PFSK-1 (cell line): ENCODE data around the gene MPP7.

Experiments
- FOXP2 ChIP-seq: optimal IDR thresholded peaks from 2 replicates; pipeline ENCODE3; 2011; ENCODE audit warnings: borderline replicate concordance, control low read depth, inconsistent platforms; ENCODE audit not compliant: insufficient read depth; ENCODE audit errors: extremely low read length, extremely low read depth
- POLR2AphosphoS5 ChIP-seq: IDR thresholded peaks from 2 replicates; pipeline ENCODE4 v1.6.1; 2012; ENCODE audit warnings: low read depth, mild to moderate bottlenecking, control low read depth, low read length, moderate library complexity
- SIN3A ChIP-seq: IDR thresholded peaks from 2 replicates; pipeline ENCODE4 v1.6.1; 2012; ENCODE audit warnings: mild to moderate bottlenecking, low read length, moderate library complexity, borderline replicate concordance; ENCODE audit not compliant: insufficient read depth
- TAF1 ChIP-seq: IDR thresholded peaks from 2 replicates; pipeline ENCODE4 v1.6.1; 2012; ENCODE audit warnings: low read length, control low read depth, borderline replicate concordance; ENCODE audit not compliant: insufficient read depth
- TF ChIP-seq, protein P1 (sequence below), 2 experiments: IDR thresholded peaks; 2 replicates each; pipeline versions ENCODE4 v1.6.1 to v1.8.0; 2011 to 2012; ENCODE audit warnings: low read depth in 2 of 2, low read length in 2 of 2, control low read depth in 1 of 2, inconsistent platforms in 1 of 2, mild to moderate bottlenecking in 1 of 2, moderate library complexity in 1 of 2; ENCODE audit not compliant: insufficient read depth in 1 of 2

GRCh38 chr10:28349892-28350291, 47.0 kb upstream of the MPP7 start:
- TF ChIP-seq FOXP2, result no peak
- TF ChIP-seq, protein P1, sequence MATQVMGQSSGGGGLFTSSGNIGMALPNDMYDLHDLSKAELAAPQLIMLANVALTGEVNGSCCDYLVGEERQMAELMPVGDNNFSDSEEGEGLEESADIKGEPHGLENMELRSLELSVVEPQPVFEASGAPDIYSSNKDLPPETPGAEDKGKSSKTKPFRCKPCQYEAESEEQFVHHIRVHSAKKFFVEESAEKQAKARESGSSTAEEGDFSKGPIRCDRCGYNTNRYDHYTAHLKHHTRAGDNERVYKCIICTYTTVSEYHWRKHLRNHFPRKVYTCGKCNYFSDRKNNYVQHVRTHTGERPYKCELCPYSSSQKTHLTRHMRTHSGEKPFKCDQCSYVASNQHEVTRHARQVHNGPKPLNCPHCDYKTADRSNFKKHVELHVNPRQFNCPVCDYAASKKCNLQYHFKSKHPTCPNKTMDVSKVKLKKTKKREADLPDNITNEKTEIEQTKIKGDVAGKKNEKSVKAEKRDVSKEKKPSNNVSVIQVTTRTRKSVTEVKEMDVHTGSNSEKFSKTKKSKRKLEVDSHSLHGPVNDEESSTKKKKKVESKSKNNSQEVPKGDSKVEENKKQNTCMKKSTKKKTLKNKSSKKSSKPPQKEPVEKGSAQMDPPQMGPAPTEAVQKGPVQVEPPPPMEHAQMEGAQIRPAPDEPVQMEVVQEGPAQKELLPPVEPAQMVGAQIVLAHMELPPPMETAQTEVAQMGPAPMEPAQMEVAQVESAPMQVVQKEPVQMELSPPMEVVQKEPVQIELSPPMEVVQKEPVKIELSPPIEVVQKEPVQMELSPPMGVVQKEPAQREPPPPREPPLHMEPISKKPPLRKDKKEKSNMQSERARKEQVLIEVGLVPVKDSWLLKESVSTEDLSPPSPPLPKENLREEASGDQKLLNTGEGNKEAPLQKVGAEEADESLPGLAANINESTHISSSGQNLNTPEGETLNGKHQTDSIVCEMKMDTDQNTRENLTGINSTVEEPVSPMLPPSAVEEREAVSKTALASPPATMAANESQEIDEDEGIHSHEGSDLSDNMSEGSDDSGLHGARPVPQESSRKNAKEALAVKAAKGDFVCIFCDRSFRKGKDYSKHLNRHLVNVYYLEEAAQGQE (IDR thresholded peaks at IDR 0.05; ENCODE audit: insufficient read depth in 1 of 2, low read depth in 2 of 2, low read length in 2 of 2), result no peak
- TF ChIP-seq TAF1, result no peak
- TF ChIP-seq POLR2AphosphoS5, result no peak
- no peak for TF ChIP-seq SIN3A
